ENCODE data around the gene ZNRF2. TPM values are rescaled to one million over a fixed set of nuclear protein-coding genes. Genes with fewer than 3 reads are reported as not detected.

The ZNRF2 gene
- polyA plus RNA-seq, 4 donors: 15.1 to 19.7 (median 18.1) TPM

DNA sequence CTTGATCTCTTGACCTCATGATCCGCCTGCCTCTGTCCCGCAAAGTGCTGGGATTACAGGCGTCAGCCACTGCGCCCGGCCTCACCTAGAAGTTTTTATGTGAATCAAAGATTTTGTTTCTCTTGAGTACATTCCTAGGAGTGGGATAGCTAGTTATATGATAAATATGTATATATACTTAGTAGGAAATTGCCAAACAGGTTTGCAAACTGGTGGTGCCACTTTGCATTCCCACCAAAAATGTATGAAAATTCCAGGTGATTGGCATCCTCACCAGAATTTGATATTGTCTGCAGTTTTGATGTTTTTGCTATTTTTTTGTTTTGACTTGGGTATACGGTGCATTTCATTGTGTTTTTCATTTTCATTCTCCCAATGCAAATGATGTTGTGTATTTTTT lies 107.4 kb downstream of the ZNRF2 start:
- DNase-seq (ENCODE audit: low read depth in 4 of 4, low spot score in 2 of 4): no peak

DNA sequence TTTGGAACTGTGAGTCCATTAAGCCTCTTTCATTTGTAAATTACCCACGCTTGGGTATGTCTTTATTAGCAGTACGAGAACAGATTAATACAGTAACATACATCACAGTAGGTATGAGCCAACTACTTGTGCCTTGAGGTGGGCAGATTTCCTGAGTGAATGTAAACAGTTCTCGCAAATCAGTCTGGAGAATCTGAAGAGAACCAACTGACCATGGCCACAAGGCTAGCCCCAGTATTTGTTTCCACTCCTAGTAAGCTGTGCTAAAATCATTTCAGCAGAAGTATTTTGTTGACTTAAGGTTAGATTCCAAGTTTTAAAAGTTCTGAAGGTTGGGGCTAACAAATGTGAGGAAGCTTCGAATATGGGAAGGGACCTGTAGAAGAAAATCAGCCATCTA lies 111.3 kb downstream of the ZNRF2 start:
- no peak for DNase-seq (ENCODE audit: low read depth in 4 of 4, low spot score in 2 of 4)

DNA sequence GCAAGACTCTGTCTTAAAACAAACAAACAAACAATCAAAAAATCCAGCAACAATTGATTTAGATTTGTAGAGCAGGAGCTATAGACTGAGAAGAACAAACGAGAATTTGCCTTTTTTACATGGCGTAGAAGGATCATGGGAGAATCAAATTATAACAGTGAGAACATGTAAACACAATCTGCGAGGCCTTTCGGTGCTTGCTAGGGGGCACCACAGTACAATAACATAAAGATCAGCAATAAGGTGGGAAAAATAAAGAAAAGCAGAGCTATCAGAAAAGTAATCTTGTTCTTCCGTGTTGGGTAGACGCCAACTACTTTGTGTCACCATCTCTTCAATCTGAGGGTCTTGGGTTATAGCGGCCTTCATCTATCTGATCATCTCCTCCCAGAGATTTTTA lies 112.0 kb downstream of the ZNRF2 start:
- DNase-seq (ENCODE audit: low read depth in 4 of 4, low spot score in 2 of 4): no peak

DNA sequence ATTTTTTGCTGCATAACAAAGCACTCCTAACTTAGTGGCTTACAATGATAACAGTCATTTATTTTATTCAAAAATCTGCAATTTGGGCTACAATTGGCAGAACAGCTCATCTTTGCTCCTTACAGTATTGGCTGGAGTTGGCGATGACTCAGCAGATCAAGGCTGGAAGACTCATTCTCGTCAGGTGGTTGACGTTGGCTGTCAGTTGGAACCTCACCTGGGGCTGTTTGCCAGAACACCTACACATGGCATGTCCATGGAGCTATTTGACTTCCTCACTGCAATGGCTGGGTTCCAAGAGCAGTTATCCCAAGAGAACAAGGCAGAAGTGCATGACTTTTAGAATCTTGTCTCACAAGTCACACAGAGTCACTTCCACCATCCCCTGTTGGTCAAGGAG lies 119.1 kb downstream of the ZNRF2 start:
- DNase-seq (ENCODE audit: low read depth in 4 of 4, low spot score in 2 of 4): no peak

DNA sequence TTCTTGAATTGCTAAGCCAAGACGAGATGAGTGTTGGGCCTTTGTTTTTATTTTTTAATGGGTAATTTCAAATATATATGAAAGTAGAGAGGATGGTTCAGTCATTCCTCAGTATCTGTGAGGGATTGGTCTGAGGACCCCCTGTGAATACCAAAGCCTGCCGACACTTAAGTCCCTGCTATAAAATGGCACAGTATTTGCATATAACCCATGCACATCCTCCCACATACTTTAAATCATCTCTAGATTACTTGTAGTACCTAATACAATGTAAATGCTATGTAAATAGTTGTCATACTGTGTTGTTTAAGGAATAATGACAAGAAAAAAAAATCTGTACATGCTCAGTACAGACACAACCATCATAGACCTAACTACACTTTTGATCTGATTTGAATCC lies 120.8 kb downstream of the ZNRF2 start:
- no peak for DNase-seq (ENCODE audit: low read depth in 4 of 4, low spot score in 2 of 4)

DNA sequence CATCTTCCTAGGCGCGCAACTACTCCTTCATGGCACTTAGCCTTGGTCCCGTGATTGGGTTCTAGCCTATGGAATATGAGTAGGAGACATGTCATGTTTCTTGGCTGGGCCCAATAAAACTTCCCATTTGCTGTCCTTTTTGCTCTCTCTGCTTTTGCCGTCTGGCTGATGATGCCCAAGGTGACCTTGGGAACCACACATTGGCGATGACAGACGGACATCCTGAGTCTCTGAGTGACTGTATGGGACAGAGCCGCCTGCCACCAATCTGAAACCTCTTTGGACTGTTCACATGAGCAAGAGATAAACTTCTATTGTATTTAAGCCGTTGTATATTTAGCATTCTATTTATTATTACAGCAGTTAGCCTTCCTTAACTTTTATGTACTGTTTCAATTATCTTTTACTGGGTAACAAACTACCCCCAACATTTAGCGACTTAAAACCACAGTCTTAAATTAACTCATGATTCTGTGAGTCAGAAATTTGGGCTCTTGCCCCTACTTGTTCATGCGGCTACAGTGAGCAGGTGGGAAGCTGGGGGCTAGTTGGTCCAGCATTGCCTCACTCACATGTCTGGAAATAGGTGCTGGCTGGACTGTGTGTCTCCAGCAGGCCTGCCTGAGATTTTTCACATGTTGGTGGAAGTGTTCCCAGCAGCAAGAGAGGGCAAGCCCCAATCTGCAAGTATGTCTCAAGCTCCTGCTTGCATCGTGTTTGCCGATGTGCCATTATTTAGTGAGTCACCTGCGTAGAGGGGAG lies 122.4 kb downstream of the ZNRF2 start:
- no peak for DNase-seq (ENCODE audit: low read depth in 4 of 4, low spot score in 2 of 4)

DNA sequence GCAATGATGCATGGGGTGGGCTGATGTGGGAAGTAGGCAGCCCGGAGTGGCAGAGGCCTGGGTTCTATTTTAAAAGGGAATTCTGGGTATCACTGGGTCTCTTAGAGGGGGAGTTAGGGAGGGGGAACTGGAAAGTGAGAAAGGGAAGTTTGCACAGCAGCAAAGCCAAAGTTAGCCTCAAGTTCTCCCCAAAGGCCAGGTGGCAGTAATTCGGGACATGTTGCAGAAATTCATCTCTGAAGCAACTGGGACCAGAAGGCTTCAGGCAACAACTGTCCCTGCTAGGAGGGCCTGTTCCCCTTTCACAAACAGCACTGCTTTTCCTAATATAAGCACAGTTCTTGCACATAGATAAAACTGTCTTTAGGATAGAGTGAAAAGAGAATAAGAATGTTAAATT lies 126.8 kb downstream of the ZNRF2 start:
- no peak for DNase-seq (ENCODE audit: low read depth in 4 of 4, low spot score in 2 of 4)

DNA sequence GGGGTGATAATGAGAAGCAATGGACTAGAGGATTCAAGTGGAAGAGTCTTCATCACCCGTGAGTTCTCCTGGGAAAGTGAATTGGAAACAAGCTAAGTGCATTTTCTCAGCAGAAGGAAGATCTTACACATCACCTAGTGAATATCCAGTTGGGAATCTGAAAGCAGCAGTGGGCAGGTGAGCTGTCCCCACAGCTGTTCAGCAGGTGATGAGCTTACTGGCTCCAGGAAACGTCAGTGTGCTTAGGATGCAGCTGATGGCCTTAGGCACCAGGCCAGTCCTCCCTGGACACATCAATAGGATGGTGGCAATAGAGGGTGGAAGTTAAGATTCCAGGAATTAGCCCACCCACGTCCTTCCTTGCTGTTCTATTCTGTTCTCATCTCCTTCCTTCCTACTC lies 127.5 kb downstream of the ZNRF2 start:
- no peak for DNase-seq (ENCODE audit: low read depth in 4 of 4, low spot score in 2 of 4)

DNA sequence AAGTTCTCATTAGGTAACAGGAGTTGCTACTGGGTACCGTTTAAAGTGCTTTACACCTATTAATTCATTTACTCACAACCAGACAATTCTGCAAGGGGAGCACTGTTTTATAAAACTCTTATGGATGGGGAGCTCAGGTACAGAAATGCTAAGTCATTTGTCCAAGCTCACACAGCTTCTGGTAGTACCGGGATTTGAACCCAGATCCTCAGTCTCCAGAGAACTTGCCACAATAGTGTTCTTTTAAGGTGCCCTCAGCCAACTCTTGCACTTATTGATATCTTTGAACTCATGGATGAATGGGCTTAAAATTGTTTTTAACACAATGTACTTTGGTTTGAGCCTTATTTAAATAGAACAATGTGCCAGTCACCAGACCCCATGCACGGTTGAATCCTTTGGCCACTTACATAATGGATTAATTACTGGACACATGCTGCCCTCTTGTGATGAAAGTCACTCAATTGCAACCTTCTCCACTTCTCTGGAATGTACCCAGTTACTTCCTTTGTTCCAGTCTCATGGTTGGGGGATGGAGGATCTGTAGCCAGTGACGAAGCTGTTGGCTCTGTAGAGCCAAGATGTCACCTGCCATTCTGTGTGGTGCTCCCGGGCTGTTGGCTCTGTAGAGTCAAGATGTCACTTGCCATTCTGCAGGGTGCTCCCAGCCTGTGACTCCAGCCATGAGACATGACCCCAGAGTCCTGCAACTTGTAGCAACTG lies 128.5 kb downstream of the ZNRF2 start:
- peak in 3 of 4 donors; percentile 35 to 48 (median 36) for DNase-seq (ENCODE audit: low read depth in 4 of 4, low spot score in 2 of 4)

DNA sequence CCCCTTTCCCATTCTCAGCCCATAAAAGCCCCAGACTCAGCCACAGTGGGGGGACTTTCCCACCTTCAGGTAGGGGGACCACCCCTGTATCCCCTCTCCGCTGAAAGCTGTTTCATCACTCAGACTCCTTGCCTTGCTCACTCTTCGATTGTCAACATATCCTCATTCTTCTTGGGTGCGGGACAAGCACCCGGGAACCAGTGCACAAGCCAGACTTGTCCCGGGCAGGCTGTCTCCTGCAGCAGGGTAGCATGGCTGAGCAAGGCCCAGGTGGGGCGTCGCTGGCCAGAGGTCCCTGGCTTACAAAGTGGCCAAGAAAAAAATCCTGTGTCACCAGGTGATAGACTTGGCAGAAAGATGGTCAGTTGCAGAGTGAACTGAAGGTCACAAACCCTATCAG lies 129.5 kb downstream of the ZNRF2 start:
- no peak for DNase-seq (ENCODE audit: low read depth in 4 of 4, low spot score in 2 of 4)

Other genes starting within 250 kb of the ZNRF2 start
- gene MTURN, start 149.6 kb upstream of the ZNRF2 start, polyA plus RNA-seq (ENCODE audit: insufficient read length in 4 of 4): 10 to 100 TPM; 79.0 to 91.2 (median 85.5) TPM
- gene NOD1, start 194.2 kb downstream of the ZNRF2 start, polyA plus RNA-seq (ENCODE audit: insufficient read length in 4 of 4): 10 to 100 TPM in 1 of 4 donors, 1 to 10 TPM in 3; 6.4 to 12.1 (median 9.6) TPM
- gene GGCT, start 220.2 kb downstream of the ZNRF2 start, polyA plus RNA-seq (ENCODE audit: insufficient read length in 4 of 4): 10 to 100 TPM; 64.1 to 82.2 (median 70.2) TPM

All from left renal cortex interstitium (tissue), 4 donors.